CD4-positive, alpha-beta T cell treated with Interleukin-10 for 1 hour (primary cell): Measurements from ENCODE around the gene GRIK3.

Experiments used
- DNase-seq: peaks from one replicate; pipeline ENCODE4 v3.0.0-alpha.2; 2020

Gene GRIK3

GRCh38 chr1:36807262-36807661, 227.1 kb downstream of the GRIK3 start:
- DNase-seq, result no peak

GRCh38 chr1:36805979-36806640, 228.2 kb downstream of the GRIK3 start:
- no peak for DNase-seq

- no peak for DNase-seq
These were observed 229.5 kb downstream of the GRIK3 start for GRCh38 chr1:36804669-36805314.

GRCh38 chr1:36803868-36804570, 230.3 kb downstream of the GRIK3 start:
- no peak for DNase-seq

GRCh38 chr1:36802018-36802417, 232.3 kb downstream of the GRIK3 start:
- no peak for DNase-seq

GRCh38 chr1:36797761-36798160, 236.6 kb downstream of the GRIK3 start:
- DNase-seq, result no peak

GRCh38 chr1:36796733-36797132, 237.6 kb downstream of the GRIK3 start:
- DNase-seq, result no peak

- no peak for DNase-seq
These were observed 238.2 kb downstream of the GRIK3 start for GRCh38 chr1:36796106-36796590.

GRCh38 chr1:36794460-36794859, 239.9 kb downstream of the GRIK3 start:
- no peak for DNase-seq

- no peak for DNase-seq
These were observed 240.9 kb downstream of the GRIK3 start for GRCh38 chr1:36793452-36793851.

GRCh38 chr1:36792292-36792691, 242.0 kb downstream of the GRIK3 start:
- no peak for DNase-seq

- no peak for DNase-seq
These were observed 244.1 kb downstream of the GRIK3 start for GRCh38 chr1:36790191-36790590.

- no peak for DNase-seq
These were observed 244.8 kb downstream of the GRIK3 start for GRCh38 chr1:36789535-36789934.

GRCh38 chr1:36787312-36787913, 246.9 kb downstream of the GRIK3 start:
- DNase-seq, result no peak

- DNase-seq, result no peak
These were observed 247.9 kb downstream of the GRIK3 start for GRCh38 chr1:36786425-36786824.

- no peak for DNase-seq
These were observed 250.0 kb downstream of the GRIK3 start for GRCh38 chr1:36784147-36784859.

- DNase-seq, result no peak
These were observed 250.8 kb downstream of the GRIK3 start for GRCh38 chr1:36783475-36783874.

GRCh38 chr1:36782785-36783184, 251.5 kb downstream of the GRIK3 start:
- DNase-seq, result no peak

GRCh38 chr1:36782085-36782484, 252.2 kb downstream of the GRIK3 start:
- DNase-seq, result no peak

GRCh38 chr1:36781098-36781497, 253.2 kb downstream of the GRIK3 start:
- DNase-seq, result no peak

GRCh38 chr1:36778740-36779139, 255.6 kb downstream of the GRIK3 start:
- DNase-seq, result no peak

GRCh38 chr1:36776948-36777831, 257.1 kb downstream of the GRIK3 start:
- DNase-seq, result no peak
